HUES64 (cell line): ENCODE measurements around the gene INSRR.

Source experiments
- H3K27ac ChIP-seq: 2 replicates; pipeline ENCODE4 v1.7.0; 2013; ENCODE audit warnings: low read depth, low read length, inconsistent platforms
- H3K27me3 ChIP-seq: 2 replicates; pipeline ENCODE4 v1.6.1; 2013; ENCODE audit warnings: mild to moderate bottlenecking, low read length; ENCODE audit not compliant: insufficient read depth
- H3K36me3 ChIP-seq: 2 replicates; pipeline ENCODE4 v1.6.1; 2013; ENCODE audit warnings: mild to moderate bottlenecking, low read length; ENCODE audit not compliant: insufficient read depth
- H3K4me1 ChIP-seq: 2 replicates; pipeline ENCODE4 v1.6.1; 2013; ENCODE audit warnings: mild to moderate bottlenecking, low read length, moderate library complexity; ENCODE audit not compliant: insufficient read depth
- H3K4me3 ChIP-seq: 2 replicates; pipeline ENCODE4 v1.5.1; 2013; ENCODE audit warnings: mild to moderate bottlenecking, low read length, moderate library complexity
- H3K9ac ChIP-seq: 2 replicates; pipeline ENCODE4 v1.6.1; 2013; ENCODE audit warnings: mild to moderate bottlenecking, low read depth, low read length
- H3K9me3 ChIP-seq: 2 replicates; pipeline ENCODE4 v1.6.1; 2013; ENCODE audit warnings: low read depth, low read length; ENCODE audit not compliant: insufficient read depth
- WGBS: fragments of 150-250, 120-280 bp; methylation state at CpG from one replicate; pipeline ENCODE4 v1.1.7; 2013; ENCODE audit warnings: missing lambda C conversion rate; 5-methylcytosine and 5-hydroxymethylcytosine counted together

The INSRR gene

DNA sequence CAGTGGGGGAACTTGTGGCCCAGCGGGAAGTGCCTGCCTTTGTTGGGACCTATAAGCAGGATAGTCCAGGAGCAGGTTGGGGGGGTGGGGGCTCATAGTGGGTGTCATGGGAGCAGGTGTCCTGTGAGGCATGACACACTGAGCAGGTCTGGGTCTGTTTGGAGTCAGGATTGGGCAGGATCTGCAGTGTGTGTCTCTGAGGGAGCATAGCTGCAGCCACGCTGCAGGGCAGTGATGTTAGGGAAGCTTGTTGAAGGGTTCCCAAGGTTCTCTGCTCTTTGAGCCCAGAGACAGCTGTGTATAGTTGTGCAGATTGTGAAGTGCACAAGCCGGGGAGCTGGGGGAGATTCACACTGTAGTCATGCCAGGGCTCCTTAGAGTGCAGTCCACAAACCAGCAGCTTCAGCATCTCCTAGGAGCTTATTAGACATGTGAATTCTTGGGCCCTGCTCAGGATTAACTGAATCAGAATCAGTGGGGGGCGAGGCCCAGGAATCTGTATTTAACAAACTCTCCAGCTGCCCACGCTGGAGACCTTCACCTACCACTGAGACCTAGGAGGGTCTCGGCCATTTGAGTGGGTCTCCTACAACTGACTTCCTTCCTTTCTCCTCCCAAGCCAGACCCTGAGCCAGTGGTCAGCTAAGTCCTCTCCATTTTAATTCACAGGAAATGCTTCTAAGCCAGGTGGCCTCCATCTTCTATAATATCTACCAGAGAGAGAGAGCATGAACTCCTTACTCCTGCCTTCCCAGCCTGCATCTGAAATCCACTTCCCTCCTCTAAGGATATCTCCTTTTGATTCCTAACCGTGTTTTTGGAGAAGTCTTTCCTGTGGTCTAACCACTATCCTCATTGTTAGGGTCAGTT lies 11.1 kb downstream of the INSRR start:
- no peak overlapping the region for H3K9ac ChIP-seq
- no peaks in the 10 kb centered on the region for H3K36me3 ChIP-seq
- no peak overlapping the region for H3K27ac ChIP-seq
- 68% methylated on average over 7 of the region's 7 CpGs for WGBS
- H3K4me3 ChIP-seq, result no peak overlapping the region
- peaks cover 100% of the 10 kb centered on the region for H3K27me3 ChIP-seq
- no peaks in the 10 kb centered on the region for H3K9me3 ChIP-seq
- H3K4me1 ChIP-seq, result peaks cover 7% of the 10 kb centered on the region; the same call in 1 of the 2 replicates

DNA sequence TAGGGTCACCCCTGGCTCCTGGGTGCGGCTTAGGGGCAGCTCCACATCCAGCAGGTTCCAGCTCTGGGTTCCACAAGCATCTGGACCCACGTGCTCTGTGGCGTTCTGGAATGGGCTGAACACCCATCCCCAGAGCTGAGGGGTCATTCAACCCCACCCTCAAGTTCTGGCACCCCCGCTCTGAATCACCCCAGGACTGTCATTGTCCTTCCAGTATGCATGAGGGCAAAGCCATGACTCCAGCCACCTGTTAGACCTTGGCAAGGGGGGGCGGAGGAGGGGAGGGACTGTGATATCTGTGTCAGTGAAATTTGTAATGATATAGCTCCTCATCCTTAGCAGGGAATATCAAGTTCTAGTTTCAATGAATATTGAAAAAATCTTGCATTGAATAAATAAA lies 12.3 kb downstream of the INSRR start:
- Histone ChIP-seq H3K36me3 (no peaks in the 10 kb centered on the region), H3K9me3 (no peaks in the 10 kb centered on the region), H3K9ac (no peak overlapping the region), H3K27me3 (peaks cover 99% of the 10 kb centered on the region), H3K4me3 (no peak overlapping the region), H3K27ac (no peak overlapping the region), H3K4me1 (peaks cover 7% of the 10 kb centered on the region; the same call in 1 of the 2 replicates)
- WGBS, result 79% methylated on average over 5 of the region's 5 CpGs

DNA sequence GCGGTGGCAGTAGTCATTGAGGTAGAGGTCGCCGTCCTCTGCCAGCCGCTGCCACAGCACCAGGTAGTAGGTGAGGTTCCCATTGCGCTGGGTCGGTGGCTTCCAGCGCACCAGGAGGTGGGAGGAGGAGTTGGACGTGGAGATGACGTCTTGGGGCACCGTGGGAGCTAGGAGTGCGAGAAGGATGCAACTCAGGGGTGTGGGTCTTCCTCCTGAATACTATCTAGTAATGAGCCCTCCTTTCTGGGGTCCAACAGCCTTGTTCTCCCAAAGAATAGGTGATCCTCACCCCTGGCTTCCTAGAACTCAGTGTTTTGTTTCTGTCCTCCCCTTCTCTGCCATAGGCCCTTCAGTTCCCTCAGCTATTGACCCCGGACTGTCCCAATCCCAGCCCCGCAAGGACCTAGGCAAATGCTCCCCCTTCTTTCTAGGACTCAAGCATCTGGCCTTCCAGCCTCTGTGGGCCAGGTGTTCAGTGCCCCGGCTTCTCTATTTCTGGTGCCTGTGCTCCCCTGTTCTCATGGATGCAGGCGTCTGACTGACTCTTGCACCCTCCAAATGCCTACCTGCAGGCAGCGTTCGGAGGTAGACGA lies 12.9 kb downstream of the INSRR start:
- 44% methylated on average over 18 of the region's 18 CpGs for WGBS
- Histone ChIP-seq H3K4me1 (peaks cover 7% of the 10 kb centered on the region; the same call in 1 of the 2 replicates), H3K36me3 (no peaks in the 10 kb centered on the region), H3K9me3 (no peaks in the 10 kb centered on the region), H3K27me3 (peaks cover 99% of the 10 kb centered on the region), H3K4me3 (no peak overlapping the region), H3K9ac (no peak overlapping the region), H3K27ac (no peak overlapping the region)

DNA sequence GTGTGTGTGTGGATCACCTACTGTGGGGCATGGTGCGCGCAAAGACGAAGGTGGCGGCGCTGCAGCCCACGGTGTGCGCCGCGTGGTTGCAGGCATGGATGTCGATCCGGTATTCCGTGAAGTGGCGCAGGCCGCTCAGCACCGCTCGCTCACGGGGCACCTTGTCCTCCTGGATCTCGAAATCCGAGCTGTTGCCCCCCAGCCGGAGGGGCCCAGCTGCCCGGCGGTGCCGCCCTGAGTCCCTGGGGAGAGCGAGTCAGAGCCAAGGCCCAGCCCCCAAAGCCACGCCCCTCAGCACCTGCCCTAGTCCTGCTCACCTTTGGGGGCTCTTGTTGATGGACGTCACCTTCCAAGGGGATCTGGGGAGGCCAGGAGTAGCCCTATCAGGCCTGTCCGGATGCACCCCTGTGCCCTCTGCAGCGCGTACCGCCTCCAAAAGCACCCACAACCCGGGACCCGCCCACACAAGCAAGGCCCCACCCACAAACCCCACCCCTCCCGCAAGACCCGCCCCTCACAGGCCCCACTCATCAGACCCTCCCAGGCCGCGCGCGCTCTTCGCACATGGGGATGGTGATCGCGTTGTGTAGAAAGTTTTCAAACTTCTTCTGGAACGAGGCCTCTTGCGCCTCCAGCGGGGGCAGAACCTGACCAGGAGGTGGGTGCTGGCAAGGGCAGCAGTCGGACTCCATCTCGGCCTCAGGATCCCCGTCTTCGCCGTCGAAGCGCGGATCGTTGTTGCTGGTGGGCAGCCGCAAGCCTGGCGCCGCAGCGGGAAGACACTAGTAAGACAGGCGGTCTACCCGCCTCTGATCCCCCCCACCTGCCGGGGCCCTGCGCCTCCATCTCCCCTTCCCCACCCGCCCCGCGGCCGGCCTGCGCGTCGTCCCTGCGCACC lies 13.6 kb downstream of the INSRR start:
- Histone ChIP-seq H3K9ac (no peak overlapping the region), H3K4me3 (peak overlapping the region; percentile 48), H3K36me3 (no peaks in the 10 kb centered on the region), H3K9me3 (no peaks in the 10 kb centered on the region), H3K4me1 (peaks cover 7% of the 10 kb centered on the region; the same call in 1 of the 2 replicates), H3K27me3 (peaks cover 93% of the 10 kb centered on the region), H3K27ac (no peak overlapping the region)
- WGBS, result 13% methylated on average over 64 of the region's 69 CpGs

DNA sequence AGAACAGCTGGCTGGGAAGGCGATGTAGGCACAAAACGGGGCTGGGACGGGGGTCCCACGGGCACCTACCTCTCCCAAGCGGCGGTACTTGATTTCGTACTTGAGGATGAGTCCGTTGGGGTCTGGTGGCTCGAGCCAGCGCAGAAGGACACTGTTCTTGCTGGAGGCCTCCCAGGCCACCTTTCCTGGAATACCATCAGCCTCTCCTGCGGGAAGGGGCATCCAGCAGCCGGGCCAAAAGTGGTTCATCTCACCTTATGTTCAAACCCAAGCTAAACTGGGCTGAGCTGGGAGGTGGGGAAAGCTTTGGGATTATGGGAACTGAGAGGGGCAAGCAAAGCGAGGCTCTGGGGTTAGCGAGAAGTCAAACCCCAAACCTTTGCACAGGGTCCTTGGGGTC lies 14.3 kb downstream of the INSRR start:
- Histone ChIP-seq H3K27ac (no peak overlapping the region), H3K4me1 (peaks cover 7% of the 10 kb centered on the region; the same call in 1 of the 2 replicates), H3K9ac (no peak overlapping the region), H3K9me3 (no peaks in the 10 kb centered on the region), H3K4me3 (peak overlapping the region; percentile 48; the same call in 1 of the 2 replicates), H3K27me3 (peaks cover 86% of the 10 kb centered on the region), H3K36me3 (no peaks in the 10 kb centered on the region)
- 63% methylated on average over 14 of the region's 14 CpGs for WGBS

DNA sequence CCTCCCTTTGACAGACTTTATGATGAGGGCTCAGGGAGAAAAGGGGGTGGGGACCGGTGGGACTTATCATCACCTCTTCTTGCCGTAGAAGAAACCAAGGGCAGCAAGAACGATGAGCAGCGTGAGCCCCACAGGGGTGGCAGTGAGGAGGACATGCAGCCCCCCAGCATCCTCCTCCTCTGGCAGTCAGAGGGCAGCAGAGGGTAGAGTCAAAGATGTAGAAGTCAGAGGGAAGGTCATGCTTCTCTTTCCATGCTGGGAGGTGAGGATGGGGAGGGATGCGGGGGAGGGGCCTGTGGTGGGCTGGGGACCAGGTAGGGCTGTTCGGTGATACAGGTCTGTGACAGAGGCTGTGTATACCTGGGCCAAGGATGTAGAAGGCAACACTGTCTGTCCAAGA lies 14.8 kb downstream of the INSRR start:
- 73% methylated on average over 6 of the region's 6 CpGs for WGBS
- H3K36me3 ChIP-seq, result no peaks in the 10 kb centered on the region
- no peak overlapping the region for H3K27ac ChIP-seq
- H3K27me3 ChIP-seq, result peaks cover 81% of the 10 kb centered on the region
- no peak overlapping the region for H3K9ac ChIP-seq
- H3K4me3 ChIP-seq, result no peak overlapping the region
- H3K4me1 ChIP-seq, result peaks cover 7% of the 10 kb centered on the region; the same call in 1 of the 2 replicates
- no peaks in the 10 kb centered on the region for H3K9me3 ChIP-seq

DNA sequence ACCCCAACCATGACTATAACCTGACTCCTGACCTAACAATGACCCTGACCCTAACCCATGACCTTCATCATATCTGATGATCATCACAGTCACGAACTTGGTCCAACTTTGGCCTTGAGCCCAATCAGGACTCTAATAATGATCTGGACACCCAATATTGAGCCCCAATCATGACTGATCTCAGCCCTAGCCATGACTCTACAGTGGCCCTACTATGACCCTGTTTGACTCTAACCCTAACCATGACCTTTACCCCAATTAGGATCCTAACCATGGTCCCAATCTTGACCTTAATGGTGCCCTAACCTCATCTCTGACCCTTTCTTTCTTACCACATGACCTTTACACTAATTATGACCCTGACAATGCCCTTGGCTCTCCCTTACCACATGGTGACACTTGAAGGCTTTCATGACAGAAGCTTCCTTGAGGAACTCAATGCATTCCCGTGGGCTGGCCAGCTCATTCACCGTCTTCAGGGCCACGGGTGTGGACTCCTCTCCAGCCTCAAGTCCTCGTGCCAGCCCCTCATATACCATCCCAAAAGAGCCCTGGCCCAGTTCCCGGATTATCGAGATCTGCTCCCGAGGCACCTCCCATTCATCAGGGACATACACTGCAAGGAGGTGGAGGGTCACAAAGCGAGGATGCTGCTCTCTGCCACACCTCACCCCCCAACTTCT lies 16.2 kb downstream of the INSRR start:
- WGBS, result 89% methylated on average over 9 of the region's 9 CpGs
- Histone ChIP-seq H3K27me3 (peaks cover 72% of the 10 kb centered on the region), H3K9me3 (no peaks in the 10 kb centered on the region), H3K4me3 (no peak overlapping the region), H3K36me3 (no peaks in the 10 kb centered on the region), H3K9ac (no peak overlapping the region), H3K4me1 (0 out of 2 replicates have a peak, but pooled peaks cover 2% of the 10 kb centered on the region), H3K27ac (no peak overlapping the region)

DNA sequence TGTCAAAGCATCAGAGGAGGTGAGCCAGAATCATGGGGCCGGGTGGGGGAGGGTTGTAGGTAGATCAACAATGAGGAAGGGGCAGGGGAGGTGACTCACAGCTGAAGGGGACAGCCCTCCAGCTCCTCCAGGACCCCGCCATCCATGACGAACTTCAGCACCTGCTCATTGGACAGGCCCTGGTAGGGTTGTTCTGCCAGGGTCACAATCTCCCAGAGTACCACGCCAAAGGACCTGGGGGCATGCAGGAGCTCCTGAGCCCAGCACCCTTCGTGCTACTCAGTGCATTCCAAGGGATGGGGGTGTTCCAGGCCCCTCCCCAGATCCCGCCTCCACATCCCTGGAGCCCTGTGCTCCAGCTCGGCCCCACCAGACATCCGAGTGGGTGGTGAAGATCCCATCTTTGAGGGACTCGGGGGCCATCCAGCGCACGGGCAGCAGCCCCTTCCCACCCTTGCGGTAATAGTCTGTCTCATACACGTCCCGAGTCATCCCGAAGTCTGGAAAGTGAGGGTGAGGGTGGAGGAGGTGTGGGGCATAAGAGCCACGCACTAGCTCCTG lies 17.5 kb downstream of the INSRR start:
- Histone ChIP-seq H3K9me3 (no peaks in the 10 kb centered on the region), H3K27me3 (peaks cover 65% of the 10 kb centered on the region), H3K9ac (no peak overlapping the region), H3K4me3 (no peak overlapping the region), H3K27ac (no peak overlapping the region), H3K36me3 (no peaks in the 10 kb centered on the region), H3K4me1 (0 out of 2 replicates have a peak, but pooled peaks cover 2% of the 10 kb centered on the region)
- WGBS, result 69% methylated on average over 14 of the region's 16 CpGs

DNA sequence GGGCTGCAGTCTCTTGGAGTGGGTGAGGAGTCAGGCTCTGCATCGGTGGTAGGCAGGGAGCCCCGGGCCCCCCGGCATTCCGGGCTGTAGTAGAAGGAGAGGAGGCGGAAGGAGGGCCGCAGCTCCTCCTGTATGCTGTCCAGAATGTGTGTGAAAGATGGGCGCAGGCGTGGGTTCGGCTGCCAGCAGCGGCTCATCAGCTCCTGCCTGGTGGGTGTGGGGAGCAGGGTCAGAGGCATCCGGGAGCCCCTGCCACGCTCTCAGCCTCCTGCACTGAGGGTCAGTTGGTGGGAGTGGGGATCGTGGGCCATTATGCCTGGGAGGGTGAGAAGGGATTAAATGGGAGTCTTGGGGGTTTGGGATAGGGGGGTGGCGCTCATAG lies 18.0 kb downstream of the INSRR start:
- WGBS, result 81% methylated on average over 14 of the region's 14 CpGs
- no peak overlapping the region for H3K4me3 ChIP-seq
- no peaks in the 10 kb centered on the region for H3K36me3 ChIP-seq
- no peak overlapping the region for H3K9ac ChIP-seq
- H3K27ac ChIP-seq, result no peak overlapping the region
- peaks cover 61% of the 10 kb centered on the region for H3K27me3 ChIP-seq
- H3K4me1 ChIP-seq, result 0 out of 2 replicates have a peak, but pooled peaks cover 2% of the 10 kb centered on the region
- H3K9me3 ChIP-seq, result no peaks in the 10 kb centered on the region

DNA sequence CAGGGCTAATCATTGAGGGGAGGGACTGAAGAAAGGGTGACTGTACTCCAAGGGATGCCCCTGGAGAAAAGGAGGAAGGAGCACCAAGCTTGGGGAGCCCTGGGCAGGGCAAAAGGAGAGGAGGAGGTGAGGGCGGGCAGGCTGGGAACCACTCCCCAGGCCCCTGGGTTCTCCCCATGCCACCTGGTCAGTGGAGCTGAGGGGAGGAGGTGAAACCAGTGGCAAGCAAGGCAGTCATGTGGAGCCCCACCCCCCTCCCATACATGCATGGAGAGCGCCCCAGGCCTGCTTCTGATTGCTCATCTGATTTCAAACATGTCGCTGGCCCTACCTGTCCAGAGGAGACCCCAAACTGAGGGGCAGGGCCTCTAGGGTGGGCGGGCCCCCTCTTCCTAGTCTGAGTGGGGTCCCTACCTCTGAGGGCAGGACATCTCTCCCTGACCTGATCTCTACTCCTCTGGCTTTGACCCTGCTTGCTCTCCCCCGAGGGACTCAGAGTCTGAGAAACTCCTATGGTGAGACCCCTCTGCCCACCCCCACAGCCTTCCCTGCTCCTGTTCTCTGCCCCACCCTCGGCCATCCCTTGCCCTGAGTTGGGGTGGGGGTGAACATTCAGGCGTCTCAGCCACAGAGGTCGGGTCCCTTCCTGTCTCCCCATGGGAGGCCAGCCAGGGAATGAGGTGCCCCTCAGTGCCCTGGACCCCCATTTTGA lies 18.6 kb downstream of the INSRR start:
- Histone ChIP-seq H3K36me3 (no peaks in the 10 kb centered on the region), H3K9ac (no peak overlapping the region), H3K27ac (no peak overlapping the region), H3K27me3 (peaks cover 61% of the 10 kb centered on the region), H3K4me1 (0 out of 2 replicates have a peak, but pooled peaks cover 2% of the 10 kb centered on the region), H3K4me3 (no peak overlapping the region), H3K9me3 (no peaks in the 10 kb centered on the region)
- 75% methylated on average over 8 of the region's 8 CpGs for WGBS
